ENCODE data around the gene PLA2G1B.

Gene PLA2G1B

GRCh38 chr12:120328228-120328627 lies 649 bp upstream of the PLA2G1B start:
- no peak for DNase-seq

- no peak for DNase-seq
Measured at GRCh38 chr12:120324841-120325417, 2.6 kb downstream of the PLA2G1B start.

- DNase-seq = no peak
Measured at GRCh38 chr12:120323772-120324171, 3.8 kb downstream of the PLA2G1B start.

- no peak for DNase-seq
Measured at GRCh38 chr12:120321382-120322202, 6.0 kb downstream of the PLA2G1B start.

- peak; percentile 81 to 100 (median 99) for DNase-seq
Measured at GRCh38 chr12:120317224-120318105, 10.1 kb downstream of the PLA2G1B start.

GRCh38 chr12:120316798-120317223 lies 10.8 kb downstream of the PLA2G1B start:
- DNase-seq = peak in 2 of 56 donors; percentile 10 to 38

- DNase-seq = no peak
Measured at GRCh38 chr12:120314220-120314619, 13.4 kb downstream of the PLA2G1B start.

- DNase-seq = peak; percentile 43 to 98 (median 82)
Measured at GRCh38 chr12:120301962-120302815, 25.4 kb downstream of the PLA2G1B start, which contains the start of gene SIRT4. SIRT4 (plus strand) TSS chr12:120302321; CDS start chr12:120303562, 1,241 bp downstream.

- DNase-seq = peak in 54 of 56 donors; percentile 16 to 89 (median 66)
Measured at GRCh38 chr12:120292661-120293531, 34.7 kb downstream of the PLA2G1B start, which contains the start of gene RNU4-1. RNU4-1 (minus strand) TSS chr12:120293237.

- DNase-seq = peak in 1 of 56 donors; percentile 69
Measured at GRCh38 chr12:120292411-120292660, 35.2 kb downstream of the PLA2G1B start.

GRCh38 chr12:120290609-120291305 lies 36.8 kb downstream of the PLA2G1B start:
- DNase-seq = peak in 7 of 56 donors; percentile 9 to 47 (median 25)

GRCh38 chr12:120287491-120287890 lies 40.1 kb downstream of the PLA2G1B start:
- no peak for DNase-seq

GRCh38 chr12:120286768-120287490 lies 40.6 kb downstream of the PLA2G1B start:
- no peak for DNase-seq

- DNase-seq = no peak
Measured at GRCh38 chr12:120284381-120284780, 43.2 kb downstream of the PLA2G1B start.

- no peak for DNase-seq
Measured at GRCh38 chr12:120283318-120283717, 44.3 kb downstream of the PLA2G1B start.

GRCh38 chr12:120278137-120279069 lies 49.2 kb downstream of the PLA2G1B start:
- DNase-seq = no peak

- no peak for DNase-seq
Measured at GRCh38 chr12:120276734-120277133, 50.8 kb downstream of the PLA2G1B start.
